GM23248 (cell line): ENCODE results near the gene UQCRFS1. TPM values are rescaled to one million over a fixed set of nuclear protein-coding genes. Genes with fewer than 3 reads are reported as not detected.

Source experiments
- DNase-seq: peaks from one replicate; pipeline ENCODE4 v3.0.0-alpha.2; 2015
- H2AFZ ChIP-seq: fragments of 200-600 bp; sonication (generic); 2 replicates; pipeline ENCODE4 v1.6.1; 2016; ENCODE audit warnings: antibody characterized with exemption
- H3F3A ChIP-seq: fragments of 200-600 bp; sonication (generic); 2 replicates; pipeline ENCODE4 v1.6.1; 2016; ENCODE audit warnings: mild to moderate bottlenecking, antibody characterized with exemption, mixed run types; ENCODE audit not compliant: insufficient read depth
- H3K27ac ChIP-seq: fragments of 200-600 bp; sonication (generic); 2 replicates; pipeline ENCODE4 v1.5.1; 2016; ENCODE audit warnings: mild to moderate bottlenecking
- H3K27me3 ChIP-seq: fragments of 200-600 bp; sonication (generic); replicated peaks from 2 replicates; pipeline ENCODE4 v1.6.1; 2016; ENCODE audit warnings: mild to moderate bottlenecking; ENCODE audit not compliant: insufficient read depth
- H3K36me3 ChIP-seq: fragments of 200-600 bp; sonication (generic); 2 replicates; pipeline ENCODE4 v1.6.1; 2016; ENCODE audit warnings: low read depth, mild to moderate bottlenecking
- H3K4me1 ChIP-seq: fragments of 200-600 bp; sonication (generic); 2 replicates; pipeline ENCODE4 v1.6.1; 2016; ENCODE audit warnings: mild to moderate bottlenecking; ENCODE audit not compliant: insufficient read depth
- H3K4me2 ChIP-seq: fragments of 200-600 bp; sonication (generic); one replicate; pipeline ENCODE4 v1.6.1; 2016; ENCODE audit warnings: mild to moderate bottlenecking; ENCODE audit not compliant: unreplicated experiment
- H3K4me3 ChIP-seq: fragments of 200-600 bp; sonication (generic); 2 replicates; pipeline ENCODE4 v1.5.1; 2016; ENCODE audit warnings: mild to moderate bottlenecking
- H3K79me2 ChIP-seq: fragments of 200-600 bp; sonication (generic); 2 replicates; pipeline ENCODE4 v1.6.1; 2016; ENCODE audit warnings: mild to moderate bottlenecking; ENCODE audit not compliant: insufficient read depth
- H3K9ac ChIP-seq: fragments of 200-600 bp; sonication (generic); 2 replicates; pipeline ENCODE4 v1.6.1; 2016; ENCODE audit warnings: mild to moderate bottlenecking
- H3K9me2 ChIP-seq: fragments of 200-600 bp; sonication (generic); 2 replicates; pipeline ENCODE4 v1.6.1; 2016; ENCODE audit warnings: mixed run types, mild to moderate bottlenecking, moderate library complexity; ENCODE audit not compliant: insufficient read depth
- H3K9me3 ChIP-seq: fragments of 200-600 bp; sonication (generic); one replicate; pipeline ENCODE4 v1.6.1; 2017; ENCODE audit warnings: low read depth
- H4K20me1 ChIP-seq: fragments of 200-600 bp; sonication (generic); 2 replicates; pipeline ENCODE4 v1.6.0; 2016; ENCODE audit not compliant: insufficient read depth
- EZH2 ChIP-seq: fragments of 200-600 bp; sonication (generic); IDR thresholded peaks from 2 replicates; pipeline ENCODE4 v1.6.1; 2018; ENCODE audit warnings: antibody characterized with exemption, mild to moderate bottlenecking; ENCODE audit not compliant: insufficient read depth, poor library complexity, severe bottlenecking
- EZH2phosphoT487 ChIP-seq: fragments of 200-600 bp; sonication (generic); IDR thresholded peaks from 2 replicates; pipeline ENCODE4 v1.6.1; 2018; ENCODE audit warnings: antibody characterized with exemption, moderate library complexity, mild to moderate bottlenecking, low read depth; ENCODE audit not compliant: insufficient read depth
- WGBS, 2 experiments: methylation state at CpG; one replicate each; pipeline ENCODE4 v1.1.6; 2015 to 2017; ENCODE audit warnings: low lambda C conversion rate in 2 of 2, low coverage in 1 of 2; ENCODE audit errors: missing lambda C conversion rate in 2 of 2; 5-methylcytosine and 5-hydroxymethylcytosine counted together
- in situ Hi-C: fragments of 300-500 bp; cut with MboI; formaldehyde crosslinking; loops from 2 replicates; pipeline ENCODE4 v1.15.0; 2020
- polyA plus RNA-seq: library from polyadenylated mRNA; unstranded; fragments of >200 nt; fragmentation: Nextera tagmentation; extraction: Ambion mirVana; gene quantifications from 2 replicates; pipeline ENCODE4 v1.2.1, GENCODE V29; 2016
- total RNA-seq: library from RNA; depleted of rRNA; stranded (reverse); fragments of >200 nt; shearing (Covaris generic); gene quantifications from 2 replicates; pipeline ENCODE4 v1.2.3, GENCODE V29; 2014; rRNA removed

The UQCRFS1 gene
- total RNA-seq (27.4 and 32.1 TPM in 2 replicates), polyA plus RNA-seq (58.9 and 59.8 TPM in 2 replicates)

GRCh38 chr19:29212648-29213573 is at the start of gene UQCRFS1:
TSS of gene UQCRFS1 (minus strand) at chr19:29213151. CDS start at chr19:29213118, 33 bp downstream.
- H2AFZ ChIP-seq = peak within 1 kb of the TSS; percentile 98
- H4K20me1 ChIP-seq = peaks cover 22% of the 10 kb centered on the region
- H3K27ac ChIP-seq = peak within 1 kb of the TSS; percentile 79
- H3K9me3 ChIP-seq = no peaks in the 10 kb centered on the region
- TF ChIP-seq EZH2 (no peak), EZH2phosphoT487 (no peak)
- H3K4me3 ChIP-seq = peak within 1 kb of the TSS; percentile 91
- H3K9me2 ChIP-seq = no peaks in the 10 kb centered on the region
- 1 to 2% methylated on average over 63 to 68 of the region's 95 CpGs for WGBS, 2 experiments
- H3K9ac ChIP-seq = peak within 1 kb of the TSS; percentile 99
- no peaks in the 10 kb centered on the region; the same call in 1 of the 2 replicates for H3K27me3 ChIP-seq
- in situ Hi-C loops = no loop called here
- DNase-seq = peak; percentile 98
- peaks cover 53% of the 10 kb centered on the region for H3K79me2 ChIP-seq
- no peaks in the 10 kb centered on the region for H3F3A ChIP-seq
- peak within 1 kb of the TSS; percentile 97 for H3K4me2 ChIP-seq
- no peaks in the 10 kb centered on the region for H3K36me3 ChIP-seq
- peaks cover 10% of the 10 kb centered on the region; the same call in 1 of the 2 replicates for H3K4me1 ChIP-seq

GRCh38 chr19:29262085-29262484 is 49.1 kb upstream of the UQCRFS1 start:
- no peaks in the 10 kb centered on the region for H3K9me2 ChIP-seq
- TF ChIP-seq EZH2phosphoT487 = no peak
- no peak for TF ChIP-seq EZH2
- H3K27me3 ChIP-seq = no peaks in the 10 kb centered on the region; the same call in 1 of the 2 replicates
- H4K20me1 ChIP-seq = no peaks in the 10 kb centered on the region
- DNase-seq = no peak
- no peak overlapping the region for H3K27ac ChIP-seq
- H3K9ac ChIP-seq = no peak overlapping the region
- no peak overlapping the region for H3K4me2 ChIP-seq
- no peaks in the 10 kb centered on the region for H3K79me2 ChIP-seq
- in situ Hi-C loops = loop anchor here (25.0 kb wide), 1 partner anchor 525 kb away; no protein-coding TSS in a partner anchor
- H2AFZ ChIP-seq = no peak overlapping the region
- no peaks in the 10 kb centered on the region for H3K9me3 ChIP-seq
- no peaks in the 10 kb centered on the region for H3K36me3 ChIP-seq
- no peaks in the 10 kb centered on the region for H3F3A ChIP-seq
- 25 to 29% methylated on average over 2 of the region's 2 CpGs for WGBS, 2 experiments
- H3K4me3 ChIP-seq = no peak overlapping the region
- H3K4me1 ChIP-seq = no peaks in the 10 kb centered on the region

- DNase-seq = peak; percentile 28
- in situ Hi-C loops = loop anchor here (25.0 kb wide), 1 partner anchor 523 kb away; no protein-coding TSS in a partner anchor
Observed at GRCh38 chr19:29260477-29261317, 47.7 kb upstream of the UQCRFS1 start.

GRCh38 chr19:29259867-29260281 is 46.9 kb upstream of the UQCRFS1 start:
- in situ Hi-C loops = loop anchor here (25.0 kb wide), 1 partner anchor 523 kb away; no protein-coding TSS in a partner anchor

More at GRCh38 chr19:29260477-29261317, 47.7 kb upstream of the UQCRFS1 start:
- no peak overlapping the region for H3K27ac ChIP-seq
- no peak overlapping the region for H3K9ac ChIP-seq
- H3K36me3 ChIP-seq = no peaks in the 10 kb centered on the region
- H3K4me1 ChIP-seq = no peaks in the 10 kb centered on the region
- TF ChIP-seq EZH2 = no peak
- TF ChIP-seq EZH2phosphoT487 = no peak
- no peaks in the 10 kb centered on the region for H4K20me1 ChIP-seq
- H3K4me3 ChIP-seq = no peak overlapping the region
- no peaks in the 10 kb centered on the region for H3F3A ChIP-seq
- H2AFZ ChIP-seq = no peak overlapping the region
- WGBS, 2 experiments = 55 to 56% methylated on average over 5 of the region's 5 CpGs
- no peaks in the 10 kb centered on the region; the same call in 1 of the 2 replicates for H3K27me3 ChIP-seq
- no peaks in the 10 kb centered on the region for H3K79me2 ChIP-seq
- no peaks in the 10 kb centered on the region for H3K9me3 ChIP-seq
- no peaks in the 10 kb centered on the region for H3K9me2 ChIP-seq
- H3K4me2 ChIP-seq = no peak overlapping the region

More at GRCh38 chr19:29259867-29260281, 46.9 kb upstream of the UQCRFS1 start:
- Histone ChIP-seq H4K20me1 (no peaks in the 10 kb centered on the region), H3K9ac (no peak overlapping the region), H3K36me3 (no peaks in the 10 kb centered on the region), H3K4me2 (no peak overlapping the region), H2AFZ (no peak overlapping the region), H3K4me1 (no peaks in the 10 kb centered on the region), H3F3A (no peaks in the 10 kb centered on the region), H3K4me3 (no peak overlapping the region), H3K9me3 (no peaks in the 10 kb centered on the region), H3K27ac (no peak overlapping the region), H3K9me2 (no peaks in the 10 kb centered on the region), H3K79me2 (no peaks in the 10 kb centered on the region), H3K27me3 (no peaks in the 10 kb centered on the region; the same call in 1 of the 2 replicates)
- TF ChIP-seq EZH2phosphoT487 = no peak
- TF ChIP-seq EZH2 = no peak
- 36 to 40% methylated on average over 6 of the region's 6 CpGs for WGBS, 2 experiments
- no peak for DNase-seq
